ENCODE data around the gene UNCX. TPM values are rescaled to one million over a fixed set of nuclear protein-coding genes. Genes with fewer than 3 reads are reported as not detected.
"Not testable (repeated sequence)": the region's sequence is repeated elsewhere in the genome, so short reads cannot be mapped to it uniquely, and the experiment has no call there.

Gene UNCX
- total and polyA plus RNA-seq, 9 of the 15 experiments (the other 6 are each of a cell fraction or from before 2014, with no cell fraction given) = not detected

DNA sequence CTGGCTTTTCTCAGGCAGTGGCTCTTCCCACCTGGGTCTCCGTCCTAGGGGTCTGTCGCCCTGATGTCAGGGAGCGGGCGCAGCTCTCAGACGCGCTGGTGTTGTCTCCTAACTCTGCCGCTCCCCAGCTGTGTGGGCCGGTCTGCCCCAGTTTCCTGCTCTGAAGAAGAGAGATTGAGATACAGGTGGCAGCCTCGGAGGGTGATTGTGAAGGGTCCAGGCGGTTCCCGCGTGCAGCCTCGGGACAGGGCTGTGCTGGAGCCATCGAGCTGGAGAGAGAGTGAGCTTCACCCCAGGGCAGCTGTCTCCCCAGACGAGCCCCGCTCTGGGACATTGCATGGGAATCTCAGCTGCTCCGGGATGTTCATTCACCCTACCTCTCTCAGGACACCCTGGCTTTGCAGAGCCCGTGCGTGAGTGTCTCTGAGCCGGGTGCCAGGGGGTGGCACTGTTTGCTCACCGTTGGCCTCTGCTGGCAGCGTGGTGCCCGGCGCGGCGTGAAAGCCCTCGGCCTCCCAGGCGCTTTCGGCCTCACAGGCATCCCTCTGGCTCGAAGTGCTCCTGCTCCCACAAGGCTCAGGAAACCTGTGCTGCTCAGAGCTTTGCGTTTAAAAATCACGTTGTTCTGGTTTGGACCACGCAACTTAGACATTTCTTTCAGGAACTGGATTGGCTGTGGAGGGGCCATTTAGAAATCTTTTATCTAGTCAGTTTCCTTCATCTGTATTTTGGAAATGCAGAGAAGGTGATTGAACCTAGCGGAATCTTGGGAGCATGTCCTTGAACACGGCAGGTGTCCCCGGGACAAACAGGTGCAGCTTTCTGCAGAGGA is 38.9 kb upstream of the UNCX start:
- TF ChIP-seq, protein P1, sequence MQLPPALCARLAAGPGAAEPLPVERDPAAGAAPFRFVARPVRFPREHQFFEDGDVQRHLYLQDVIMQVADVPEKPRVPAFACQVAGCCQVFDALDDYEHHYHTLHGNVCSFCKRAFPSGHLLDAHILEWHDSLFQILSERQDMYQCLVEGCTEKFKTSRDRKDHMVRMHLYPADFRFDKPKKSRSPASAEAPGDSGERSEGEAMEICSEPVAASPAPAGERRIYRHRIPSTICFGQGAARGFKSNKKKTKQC (CRISPR knock-in tag; IDR thresholded peaks at IDR 0.05) = 0 out of 2 replicates have a peak, but pooled peaks have one; percentile 21
- TF ChIP-seq, protein P2, sequence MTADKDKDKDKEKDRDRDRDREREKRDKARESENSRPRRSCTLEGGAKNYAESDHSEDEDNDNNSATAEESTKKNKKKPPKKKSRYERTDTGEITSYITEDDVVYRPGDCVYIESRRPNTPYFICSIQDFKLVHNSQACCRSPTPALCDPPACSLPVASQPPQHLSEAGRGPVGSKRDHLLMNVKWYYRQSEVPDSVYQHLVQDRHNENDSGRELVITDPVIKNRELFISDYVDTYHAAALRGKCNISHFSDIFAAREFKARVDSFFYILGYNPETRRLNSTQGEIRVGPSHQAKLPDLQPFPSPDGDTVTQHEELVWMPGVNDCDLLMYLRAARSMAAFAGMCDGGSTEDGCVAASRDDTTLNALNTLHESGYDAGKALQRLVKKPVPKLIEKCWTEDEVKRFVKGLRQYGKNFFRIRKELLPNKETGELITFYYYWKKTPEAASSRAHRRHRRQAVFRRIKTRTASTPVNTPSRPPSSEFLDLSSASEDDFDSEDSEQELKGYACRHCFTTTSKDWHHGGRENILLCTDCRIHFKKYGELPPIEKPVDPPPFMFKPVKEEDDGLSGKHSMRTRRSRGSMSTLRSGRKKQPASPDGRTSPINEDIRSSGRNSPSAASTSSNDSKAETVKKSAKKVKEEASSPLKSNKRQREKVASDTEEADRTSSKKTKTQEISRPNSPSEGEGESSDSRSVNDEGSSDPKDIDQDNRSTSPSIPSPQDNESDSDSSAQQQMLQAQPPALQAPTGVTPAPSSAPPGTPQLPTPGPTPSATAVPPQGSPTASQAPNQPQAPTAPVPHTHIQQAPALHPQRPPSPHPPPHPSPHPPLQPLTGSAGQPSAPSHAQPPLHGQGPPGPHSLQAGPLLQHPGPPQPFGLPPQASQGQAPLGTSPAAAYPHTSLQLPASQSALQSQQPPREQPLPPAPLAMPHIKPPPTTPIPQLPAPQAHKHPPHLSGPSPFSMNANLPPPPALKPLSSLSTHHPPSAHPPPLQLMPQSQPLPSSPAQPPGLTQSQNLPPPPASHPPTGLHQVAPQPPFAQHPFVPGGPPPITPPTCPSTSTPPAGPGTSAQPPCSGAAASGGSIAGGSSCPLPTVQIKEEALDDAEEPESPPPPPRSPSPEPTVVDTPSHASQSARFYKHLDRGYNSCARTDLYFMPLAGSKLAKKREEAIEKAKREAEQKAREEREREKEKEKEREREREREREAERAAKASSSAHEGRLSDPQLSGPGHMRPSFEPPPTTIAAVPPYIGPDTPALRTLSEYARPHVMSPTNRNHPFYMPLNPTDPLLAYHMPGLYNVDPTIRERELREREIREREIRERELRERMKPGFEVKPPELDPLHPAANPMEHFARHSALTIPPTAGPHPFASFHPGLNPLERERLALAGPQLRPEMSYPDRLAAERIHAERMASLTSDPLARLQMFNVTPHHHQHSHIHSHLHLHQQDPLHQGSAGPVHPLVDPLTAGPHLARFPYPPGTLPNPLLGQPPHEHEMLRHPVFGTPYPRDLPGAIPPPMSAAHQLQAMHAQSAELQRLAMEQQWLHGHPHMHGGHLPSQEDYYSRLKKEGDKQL (CRISPR knock-in tag; IDR thresholded peaks at IDR 0.05; ENCODE audit: borderline replicate concordance) = no peak
- Histone ChIP-seq H3K9me3 (replicated peaks; ENCODE audit: control insufficient read depth, insufficient read depth, low read depth, low read length) (no peaks in the 10 kb centered on the region), H3K4me3 (no peak overlapping the region), H4K20me1 (replicated peaks; ENCODE audit: control insufficient read depth, insufficient read depth, low read length) (no peaks in the 10 kb centered on the region), H3K9me1 (ENCODE audit: control insufficient read depth, insufficient read depth, low read length) (no peaks in the 10 kb centered on the region), H3K79me2 (ENCODE audit: control insufficient read depth, insufficient read depth, low read length) (no peaks in the 10 kb centered on the region), H2AFZ (ENCODE audit: low read depth, low read length) (no peak overlapping the region), H3K27ac (ENCODE audit: extremely low read depth, low read depth, low read length) (no peak overlapping the region), H3K9ac (ENCODE audit: insufficient read depth in 1 of 2, low read depth in 2 of 2, low read length in 2 of 2) (peak overlapping the region in 1 of 2 experiments; percentile 4; a peak in 1 of 4 replicates), H3K4me1 (replicated peaks in 1 of 2; ENCODE audit: control insufficient read depth in 2 of 2, insufficient read depth in 2 of 2, low read length in 2 of 2) (peaks cover 0 to 9% of the 10 kb centered on the region in 2 experiments; a peak in 2 of 5 replicates), H3K4me2 (ENCODE audit: insufficient read depth, low read length) (no peak overlapping the region), H3K27me3 (ENCODE audit: control insufficient read depth in 2 of 2, insufficient read depth in 2 of 2, low read length in 2 of 2) (peaks cover 41 to 69% of the 10 kb centered on the region in 2 experiments), H3K36me3 (ENCODE audit: control insufficient read depth, insufficient read depth, low read length) (no peaks in the 10 kb centered on the region)
- peak; percentile 29; the same call in 1 of the 3 replicates for ATAC-seq
- intact Hi-C loops (cut with micrococcal nuclease) = no loop called here
- ChIA-PET CTCF (ENCODE audit: low intra/inter-chr PET ratio) (no interaction called here), POLR2A (interaction anchor here (0.6 to 1.2 kb wide), 2 partner anchors 232 to 880 kb away, joined by 3 read pairs; no protein-coding TSS in a partner anchor)
- 3% methylated on average over 35 of the region's 36 CpGs for WGBS (ENCODE audit: insufficient coverage, low coverage, missing lambda C conversion rate)
- no TSS peak for BruUV-seq (replicated peaks)
- no peak for DNase-seq (ENCODE audit: extremely low read depth in 1 of 4, low spot score in 3 of 4)
- in situ Hi-C loops (cut with MboI) = no loop called here
- no peak for FAIRE-seq

DNA sequence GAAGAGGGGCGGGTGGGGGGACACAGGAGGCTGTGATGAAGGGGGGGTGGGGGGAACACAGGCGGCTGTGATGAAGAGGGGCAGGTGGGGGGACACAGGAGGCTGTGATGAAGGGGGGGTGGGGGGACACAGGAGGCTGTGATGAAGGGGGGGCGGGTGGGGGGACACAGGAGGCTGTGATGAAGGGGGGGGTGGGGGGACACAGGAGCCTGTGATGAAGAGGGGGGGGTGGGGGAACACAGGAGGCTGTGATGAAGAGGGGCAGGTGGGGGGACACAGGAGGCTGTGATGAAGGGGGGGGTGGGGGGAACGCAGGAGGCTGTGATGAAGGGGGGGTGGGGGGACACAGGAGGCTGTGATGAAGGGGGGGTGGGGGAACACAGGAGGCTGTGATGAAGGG is 36.2 kb upstream of the UNCX start:
- H3K9me1 ChIP-seq (ENCODE audit: control insufficient read depth, insufficient read depth, low read length); DNase-seq (ENCODE audit: extremely low read depth in 1 of 4, low spot score in 3 of 4); H3K4me2 ChIP-seq (ENCODE audit: insufficient read depth, low read length); intact Hi-C loops (cut with micrococcal nuclease); ATAC-seq; BruUV-seq (replicated peaks); in situ Hi-C loops (cut with MboI); POLR2A ChIA-PET; H3K4me3 ChIP-seq; FAIRE-seq; H3K36me3 ChIP-seq (ENCODE audit: control insufficient read depth, insufficient read depth, low read length); CTCF ChIA-PET (ENCODE audit: low intra/inter-chr PET ratio); H3K27ac ChIP-seq (ENCODE audit: extremely low read depth, low read depth, low read length); H4K20me1 ChIP-seq (replicated peaks; ENCODE audit: control insufficient read depth, insufficient read depth, low read length); H2AFZ ChIP-seq (ENCODE audit: low read depth, low read length); H3K9ac ChIP-seq (ENCODE audit: insufficient read depth in 1 of 2, low read depth in 2 of 2, low read length in 2 of 2); H3K79me2 ChIP-seq (ENCODE audit: control insufficient read depth, insufficient read depth, low read length); H3K9me3 ChIP-seq (replicated peaks; ENCODE audit: control insufficient read depth, insufficient read depth, low read depth, low read length): not testable (repeated sequence)
- Histone ChIP-seq H3K4me1 (replicated peaks in 1 of 2; ENCODE audit: control insufficient read depth in 2 of 2, insufficient read depth in 2 of 2, low read length in 2 of 2) (peaks cover 0 to 15% of the 10 kb centered on the region in 2 experiments; a peak in 2 of 5 replicates), H3K27me3 (ENCODE audit: control insufficient read depth in 2 of 2, insufficient read depth in 2 of 2, low read length in 2 of 2) (peaks cover 36 to 60% of the 10 kb centered on the region in 2 experiments)
- WGBS (ENCODE audit: insufficient coverage, low coverage, missing lambda C conversion rate) = 0% methylated on average over 1 of the region's 4 CpGs
